Measurements from ENCODE around the gene MACROD2. TPM values are rescaled to one million over a fixed set of nuclear protein-coding genes. Genes with fewer than 3 reads are reported as not detected.

MACROD2 gene
- total and polyA plus RNA-seq, 7 donors, result 0.20 to 4.8 (median 0.87) TPM

GRCh38 chr20:15937179-15937578, 1941.9 kb downstream of the MACROD2 start:
- intact Hi-C loops (cut with DNase I), result no loop called here
- TF ChIP-seq, protein P1, sequence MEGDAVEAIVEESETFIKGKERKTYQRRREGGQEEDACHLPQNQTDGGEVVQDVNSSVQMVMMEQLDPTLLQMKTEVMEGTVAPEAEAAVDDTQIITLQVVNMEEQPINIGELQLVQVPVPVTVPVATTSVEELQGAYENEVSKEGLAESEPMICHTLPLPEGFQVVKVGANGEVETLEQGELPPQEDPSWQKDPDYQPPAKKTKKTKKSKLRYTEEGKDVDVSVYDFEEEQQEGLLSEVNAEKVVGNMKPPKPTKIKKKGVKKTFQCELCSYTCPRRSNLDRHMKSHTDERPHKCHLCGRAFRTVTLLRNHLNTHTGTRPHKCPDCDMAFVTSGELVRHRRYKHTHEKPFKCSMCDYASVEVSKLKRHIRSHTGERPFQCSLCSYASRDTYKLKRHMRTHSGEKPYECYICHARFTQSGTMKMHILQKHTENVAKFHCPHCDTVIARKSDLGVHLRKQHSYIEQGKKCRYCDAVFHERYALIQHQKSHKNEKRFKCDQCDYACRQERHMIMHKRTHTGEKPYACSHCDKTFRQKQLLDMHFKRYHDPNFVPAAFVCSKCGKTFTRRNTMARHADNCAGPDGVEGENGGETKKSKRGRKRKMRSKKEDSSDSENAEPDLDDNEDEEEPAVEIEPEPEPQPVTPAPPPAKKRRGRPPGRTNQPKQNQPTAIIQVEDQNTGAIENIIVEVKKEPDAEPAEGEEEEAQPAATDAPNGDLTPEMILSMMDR (IDR thresholded peaks at IDR 0.05), result no peak
- Histone ChIP-seq H3K36me3 (ENCODE audit: insufficient read depth in 1 of 2, low read depth in 1 of 2) (no peaks in the 10 kb centered on the region), H3K27me3 (ENCODE audit: insufficient read depth in 3 of 3, low read length in 2 of 3) (no peaks in the 10 kb centered on the region), H3K27ac (no peak overlapping the region), H3K9me3 (peaks cover 10% of the 10 kb centered on the region), H3K4me3 (no peak overlapping the region), H3K4me1 (no peaks in the 10 kb centered on the region)
- ATAC-seq (no peak), DNase-seq (no peak)
- WGBS, 3 donors, result 75 to 82% (median 82%) methylated on average over 3 of the region's 3 CpGs

DNA sequence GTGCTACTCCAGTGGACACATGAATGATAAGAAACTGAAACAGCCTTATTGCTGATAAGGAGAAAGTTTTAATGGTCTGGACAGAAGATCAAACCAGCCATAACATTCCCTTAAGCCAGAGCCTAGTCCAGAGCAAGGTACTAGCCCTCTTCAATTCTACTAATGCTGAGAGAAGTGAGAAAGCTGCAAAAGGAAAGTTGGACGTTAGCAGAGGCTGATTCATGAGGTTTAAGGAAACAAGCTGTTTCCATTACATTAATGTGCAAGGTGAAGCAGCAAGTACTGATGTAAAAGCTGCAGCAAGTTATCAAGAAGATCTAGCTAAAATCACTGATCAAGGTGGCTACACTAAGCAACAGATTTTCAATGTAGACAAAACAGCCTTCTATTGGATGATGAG, 1943.5 kb downstream of the MACROD2 start:
- DNase-seq (no peak), ATAC-seq (no peak)
- no peaks in the 10 kb centered on the region for H3K4me1 ChIP-seq
- no peak overlapping the region for H3K27ac ChIP-seq
- H3K27me3 ChIP-seq (ENCODE audit: insufficient read depth in 3 of 3, low read length in 2 of 3), result no peaks in the 10 kb centered on the region
- H3K36me3 ChIP-seq (ENCODE audit: insufficient read depth in 1 of 2, low read depth in 1 of 2), result no peaks in the 10 kb centered on the region
- intact Hi-C loops (cut with DNase I), result no loop called here
- WGBS, 3 donors, result 77 to 96% (median 88%) methylated on average over 1 of the region's 1 CpG
- no peak overlapping the region for H3K4me3 ChIP-seq
- TF ChIP-seq, protein P1 (IDR thresholded peaks at IDR 0.05), result no peak
- H3K9me3 ChIP-seq, result peaks cover 10% of the 10 kb centered on the region

DNA sequence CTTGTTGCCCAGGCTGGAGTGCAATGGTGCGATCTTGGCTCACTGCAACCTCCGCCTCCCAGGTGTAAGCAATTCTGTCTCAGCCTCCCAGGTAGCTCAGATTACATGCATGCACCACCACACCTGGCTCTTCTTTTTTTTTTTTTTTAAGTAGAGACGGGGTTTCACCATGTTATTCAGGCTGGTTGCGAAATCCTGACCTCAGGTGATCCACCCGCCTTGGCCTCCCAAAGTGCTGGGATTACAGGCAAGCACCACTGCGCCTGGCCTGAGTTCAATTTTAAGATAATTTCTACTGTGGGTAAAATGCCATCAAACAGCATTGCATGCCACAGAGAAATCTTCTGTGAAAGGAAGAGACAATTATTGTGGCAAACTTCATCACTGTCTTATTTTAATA, 1944.8 kb downstream of the MACROD2 start:
- DNase-seq, result no peak
- WGBS, 3 donors, result 96 to 98% (median 97%) methylated on average over 6 of the region's 6 CpGs
- TF ChIP-seq, protein P1 (IDR thresholded peaks at IDR 0.05), result no peak
- no peaks in the 10 kb centered on the region for H3K36me3 ChIP-seq (ENCODE audit: insufficient read depth in 1 of 2, low read depth in 1 of 2)
- ATAC-seq, result no peak
- H3K4me3 ChIP-seq, result no peak overlapping the region
- intact Hi-C loops (cut with DNase I), result no loop called here
- H3K9me3 ChIP-seq, result peaks cover 10% of the 10 kb centered on the region
- no peaks in the 10 kb centered on the region for H3K27me3 ChIP-seq (ENCODE audit: insufficient read depth in 3 of 3, low read length in 2 of 3)
- H3K27ac ChIP-seq, result no peak overlapping the region
- H3K4me1 ChIP-seq, result no peaks in the 10 kb centered on the region

DNA sequence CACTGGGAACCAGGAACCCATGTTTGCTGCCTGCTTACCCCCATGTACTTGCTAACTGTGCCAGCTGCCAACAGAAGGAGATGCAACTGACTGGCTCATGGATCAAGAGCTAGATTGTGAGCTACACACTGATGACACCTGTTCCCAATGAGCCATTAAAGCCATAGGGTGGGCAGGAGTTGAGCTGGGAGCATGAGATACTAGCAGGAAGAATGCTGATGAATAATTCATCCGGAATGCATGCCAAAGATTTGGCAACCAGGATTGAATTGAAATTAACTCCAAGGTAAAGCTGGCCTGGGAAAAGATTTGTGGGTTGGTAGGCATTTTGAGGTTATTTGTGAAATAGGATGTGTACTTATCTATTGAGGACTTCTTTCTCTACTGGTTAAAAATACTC, 1946.8 kb downstream of the MACROD2 start:
- TF ChIP-seq, protein P1 (IDR thresholded peaks at IDR 0.05), result no peak
- Histone ChIP-seq H3K9me3 (peaks cover 10% of the 10 kb centered on the region), H3K27me3 (ENCODE audit: insufficient read depth in 3 of 3, low read length in 2 of 3) (no peaks in the 10 kb centered on the region), H3K27ac (no peak overlapping the region), H3K4me1 (no peaks in the 10 kb centered on the region), H3K36me3 (ENCODE audit: insufficient read depth in 1 of 2, low read depth in 1 of 2) (no peaks in the 10 kb centered on the region), H3K4me3 (no peak overlapping the region)
- intact Hi-C loops (cut with DNase I), result no loop called here
- 0 to 16% (median 9%) methylated on average over 1 of the region's 1 CpG for WGBS, 3 donors
- ATAC-seq, result no peak
- DNase-seq, result no peak

DNA sequence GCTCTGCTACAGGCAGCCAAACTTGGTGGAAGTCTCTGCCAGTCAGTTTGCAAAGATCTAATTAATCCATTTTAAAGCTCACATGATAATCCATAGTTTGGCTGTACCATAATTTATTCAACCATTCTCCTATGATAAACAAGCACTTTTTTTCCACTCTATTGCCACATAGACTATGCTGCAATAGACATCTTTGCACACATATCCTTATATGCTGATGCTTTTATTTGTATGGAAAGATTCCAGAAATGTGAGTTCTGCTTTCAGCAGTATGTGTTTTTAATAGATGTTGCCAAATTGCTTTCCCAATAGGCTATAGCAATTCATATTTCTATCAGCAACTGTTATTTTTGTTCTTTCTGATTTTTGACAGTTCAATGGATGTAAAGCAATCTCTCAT, 1950.0 kb downstream of the MACROD2 start:
- Histone ChIP-seq H3K27ac (no peak overlapping the region), H3K4me3 (no peak overlapping the region), H3K36me3 (ENCODE audit: insufficient read depth in 1 of 2, low read depth in 1 of 2) (no peaks in the 10 kb centered on the region), H3K27me3 (ENCODE audit: insufficient read depth in 3 of 3, low read length in 2 of 3) (no peaks in the 10 kb centered on the region), H3K9me3 (no peaks in the 10 kb centered on the region), H3K4me1 (no peaks in the 10 kb centered on the region)
- TF ChIP-seq, protein P1 (IDR thresholded peaks at IDR 0.05), result no peak
- DNase-seq (no peak), ATAC-seq (no peak)
- intact Hi-C loops (cut with DNase I), result no loop called here

Measured in psoas muscle (tissue), 8 donors.